Caki2 (cell line): Measurements from ENCODE around the gene GPR15. TPM values are rescaled to one million over a fixed set of nuclear protein-coding genes. Genes with fewer than 3 reads are reported as not detected.

Source experiments
- DNase-seq: peaks from one replicate; pipeline ENCODE4 v3.0.0-alpha.2; 2015; ENCODE audit warnings: low read depth
- in situ Hi-C: cut with HindIII; loops from 2 replicates; pipeline ENCODE4 v1.10.0; 2016; ENCODE audit warnings: low sequenced_read_pairs, low pct_unique_long_range_greater_than_20kb, mixed read lengths
- total RNA-seq: library from RNA; depleted of rRNA; stranded (reverse); fragments of >200 nt; shearing (Covaris generic); gene quantifications from 2 replicates; pipeline ENCODE4 v1.2.3, GENCODE V29; 2014; ENCODE audit warnings: low replicate concordance; rRNA removed

The GPR15 gene
- total RNA-seq: not detected in 2 replicates

DNA sequence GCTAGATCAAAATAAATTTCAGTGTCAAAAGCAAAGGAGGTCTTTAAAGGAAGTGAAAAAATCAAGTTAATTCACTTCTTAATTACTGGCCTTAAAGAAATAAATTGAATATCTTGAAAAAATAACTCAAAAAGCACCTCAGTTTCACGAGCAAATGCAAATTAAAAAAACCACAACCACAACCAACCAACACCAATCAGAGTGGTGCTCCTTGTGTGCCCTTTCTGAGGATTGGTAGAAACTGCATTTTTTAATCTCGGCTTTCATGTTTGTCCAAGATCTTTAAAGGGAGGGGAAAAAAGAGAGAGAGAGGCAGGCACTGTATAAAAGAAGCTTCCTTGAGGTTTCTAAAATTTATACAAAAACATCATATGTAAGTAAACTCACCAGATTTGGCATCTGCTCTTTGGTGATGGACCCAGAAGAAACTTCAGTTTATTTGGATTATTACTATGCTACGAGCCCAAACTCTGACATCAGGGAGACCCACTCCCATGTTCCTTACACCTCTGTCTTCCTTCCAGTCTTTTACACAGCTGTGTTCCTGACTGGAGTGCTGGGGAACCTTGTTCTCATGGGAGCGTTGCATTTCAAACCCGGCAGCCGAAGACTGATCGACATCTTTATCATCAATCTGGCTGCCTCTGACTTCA is at the start of gene GPR15:
Gene GPR15 (plus strand): TSS at position 357 of the 653 bp plus-strand sequence. CDS start 56 bp downstream, at position 413.
- DNase-seq: no peak

DNA sequence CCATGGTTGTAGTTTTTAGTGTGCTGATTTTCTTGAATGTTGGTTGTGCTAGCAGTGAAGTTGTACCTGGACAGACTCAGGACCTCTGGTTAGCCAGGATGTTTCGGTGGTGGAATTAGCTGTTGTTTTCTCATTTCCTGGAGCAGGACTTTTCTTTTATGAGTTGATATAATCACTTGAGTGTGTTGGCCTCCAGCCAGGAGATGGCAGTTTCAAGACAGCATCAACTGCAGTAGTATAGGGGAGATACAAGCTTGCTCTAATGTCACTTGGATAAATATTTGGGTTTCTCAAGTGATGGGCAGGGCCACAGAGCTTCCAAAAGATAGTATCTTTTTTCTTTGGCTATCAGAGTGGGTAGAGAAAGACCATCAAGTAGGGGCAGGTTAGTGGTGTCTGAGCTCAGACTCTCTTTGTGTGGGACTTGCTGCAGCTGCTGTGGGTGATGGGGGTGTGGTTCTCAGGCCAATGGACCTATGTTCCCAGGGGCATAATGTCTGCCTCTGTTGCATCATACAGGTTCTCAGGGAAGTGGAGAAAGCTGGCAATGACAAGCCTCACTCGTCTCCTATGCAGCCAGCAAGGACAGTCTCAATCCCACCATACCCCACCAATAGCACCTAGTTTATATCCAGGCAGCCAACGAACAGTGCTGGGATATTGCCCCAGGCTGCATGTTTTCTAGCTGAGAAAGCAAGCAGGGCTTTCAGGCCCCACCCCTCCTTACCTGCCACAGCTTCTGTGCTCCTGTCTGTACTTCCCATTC is 48.9 kb upstream of the GPR15 start:
- in situ Hi-C loops: no loop called here
- no peak for DNase-seq

More for the DNA sequence above, at the start of gene GPR15:
- in situ Hi-C loops: no loop called here

DNA sequence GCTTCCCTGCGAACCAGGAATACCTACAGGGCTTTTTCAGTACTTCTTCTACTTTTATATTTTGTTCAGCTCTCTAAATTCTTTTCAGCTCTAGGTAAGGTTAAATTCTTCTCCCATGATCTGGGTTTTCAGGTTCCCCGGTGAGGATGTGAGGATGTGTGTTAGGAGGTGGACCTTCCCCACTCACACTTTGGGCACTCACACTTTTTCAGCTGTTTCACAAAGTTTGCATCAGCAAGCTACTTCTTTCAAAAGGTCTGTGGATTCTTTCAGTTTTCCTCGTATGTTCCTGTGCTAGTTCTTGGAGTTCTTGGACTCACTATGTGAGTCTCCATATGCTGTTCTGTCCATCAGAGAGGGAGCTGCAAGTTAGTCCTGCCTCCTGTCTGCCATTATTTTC is 48.2 kb upstream of the GPR15 start:
- in situ Hi-C loops: no loop called here
- DNase-seq: no peak

DNA sequence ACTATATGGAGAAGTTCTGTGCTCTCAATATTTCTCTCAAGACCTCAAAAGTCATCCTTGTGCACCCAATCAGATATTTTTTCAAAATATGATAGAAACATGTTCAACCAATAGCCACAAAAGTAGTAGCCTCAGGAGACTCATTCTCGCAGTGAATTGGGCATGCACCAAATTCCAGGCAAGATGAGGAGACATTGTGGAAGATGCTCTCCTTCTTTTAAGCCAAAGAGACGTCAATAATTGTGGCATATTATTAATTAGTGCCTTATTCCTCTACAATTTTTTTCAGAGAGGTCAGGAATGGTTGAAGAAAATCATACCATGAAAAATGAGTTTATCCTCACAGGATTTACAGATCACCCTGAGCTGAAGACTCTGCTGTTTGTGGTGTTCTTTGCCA is 34.4 kb upstream of the GPR15 start, which contains the start of gene OR5K2:
Gene OR5K2 (plus strand): TSS at position 301 of the 400 bp plus-strand sequence. CDS start 0 bp downstream, at position 301.
- in situ Hi-C loops: no loop called here
- no peak for DNase-seq

DNA sequence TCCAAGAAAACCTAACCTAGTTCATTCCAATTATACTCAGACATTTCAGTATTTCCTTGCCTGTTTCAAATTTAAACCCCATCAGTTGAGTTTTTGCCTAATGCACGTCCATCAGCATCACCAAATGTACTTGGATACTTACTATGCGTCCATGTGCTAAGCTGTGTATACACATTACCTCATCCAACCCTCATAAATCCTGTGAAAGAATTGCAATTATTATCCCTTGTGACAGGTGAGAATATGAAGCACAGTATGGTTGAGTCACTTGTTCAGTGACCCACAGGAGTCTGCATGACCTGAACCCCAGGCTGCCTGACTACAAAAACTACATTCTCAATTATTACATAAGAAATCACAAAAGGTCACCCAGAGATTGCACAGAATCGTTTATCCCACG is 31.8 kb upstream of the GPR15 start:
- in situ Hi-C loops: no loop called here
- DNase-seq: no peak

DNA sequence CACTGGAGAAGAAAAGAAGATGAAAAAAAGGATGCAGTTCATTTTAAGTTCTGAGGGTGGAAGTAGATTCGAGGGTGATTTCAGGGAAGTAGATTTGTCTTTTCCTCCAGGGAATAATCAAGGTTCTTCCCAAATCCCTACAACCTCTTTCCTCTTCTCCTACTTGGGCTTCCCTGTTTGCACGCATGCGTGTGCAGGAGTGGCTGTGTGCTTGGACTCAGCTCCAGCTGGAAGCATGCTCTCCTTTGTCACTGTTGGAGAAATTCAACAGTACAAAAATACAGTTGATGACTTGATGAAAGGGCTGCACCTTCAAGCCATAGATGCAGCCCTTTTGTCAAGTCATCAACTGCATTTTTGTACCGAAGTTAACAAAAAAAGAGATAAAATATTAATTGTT is 30.5 kb upstream of the GPR15 start:
- in situ Hi-C loops: no loop called here
- no peak for DNase-seq

DNA sequence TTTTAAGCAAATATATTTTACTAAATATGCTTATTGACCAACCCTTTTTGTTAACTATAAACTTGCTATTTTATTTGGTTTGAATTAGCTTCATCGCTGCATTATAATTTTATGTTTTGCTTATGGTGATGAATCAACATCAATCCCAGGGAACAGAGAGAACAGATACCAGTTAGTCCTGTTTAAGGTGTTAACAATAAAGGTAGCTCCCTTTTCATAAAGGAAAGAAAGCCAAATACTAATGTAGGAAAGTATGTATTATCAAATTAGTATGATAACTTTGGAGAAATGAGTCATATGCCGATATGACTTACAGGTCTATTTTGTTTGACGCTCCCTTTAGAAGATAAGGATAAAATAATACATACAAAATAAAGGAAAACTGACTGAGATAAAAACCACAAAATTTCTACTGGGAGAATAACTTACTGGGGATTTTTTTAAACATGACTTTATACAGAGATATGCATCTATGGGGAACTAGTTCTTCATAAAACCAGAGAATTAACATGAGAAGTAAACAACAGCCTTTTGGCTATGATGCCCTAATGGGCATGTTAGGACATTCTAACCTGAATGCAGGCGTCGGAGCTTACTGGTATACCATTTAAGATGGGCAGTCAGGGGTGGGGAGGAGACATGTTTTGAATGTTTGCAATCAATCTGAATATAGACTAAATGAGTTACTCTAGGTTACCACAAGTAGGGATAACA is 29.8 kb upstream of the GPR15 start:
- no peak for DNase-seq
- in situ Hi-C loops: no loop called here

DNA sequence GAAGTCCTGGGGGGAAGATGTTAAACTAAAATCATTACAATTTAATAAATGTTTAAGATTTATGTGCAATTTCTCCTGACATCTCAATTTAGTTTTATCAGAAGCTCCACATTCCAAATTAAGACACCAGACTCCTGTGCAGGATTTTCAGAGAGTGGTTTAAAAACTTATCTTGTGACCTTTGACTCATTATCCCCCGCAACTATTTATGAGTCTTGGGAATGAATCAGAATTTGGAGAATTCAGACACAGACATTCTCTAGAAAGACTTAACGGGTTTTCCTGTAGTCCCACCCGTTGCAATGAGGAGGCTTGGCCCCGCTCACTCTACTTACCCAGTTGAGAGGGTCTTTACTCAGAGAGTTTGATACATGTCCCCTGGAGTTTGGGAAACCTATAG is 27.2 kb upstream of the GPR15 start:
- DNase-seq: no peak
- in situ Hi-C loops: no loop called here

DNA sequence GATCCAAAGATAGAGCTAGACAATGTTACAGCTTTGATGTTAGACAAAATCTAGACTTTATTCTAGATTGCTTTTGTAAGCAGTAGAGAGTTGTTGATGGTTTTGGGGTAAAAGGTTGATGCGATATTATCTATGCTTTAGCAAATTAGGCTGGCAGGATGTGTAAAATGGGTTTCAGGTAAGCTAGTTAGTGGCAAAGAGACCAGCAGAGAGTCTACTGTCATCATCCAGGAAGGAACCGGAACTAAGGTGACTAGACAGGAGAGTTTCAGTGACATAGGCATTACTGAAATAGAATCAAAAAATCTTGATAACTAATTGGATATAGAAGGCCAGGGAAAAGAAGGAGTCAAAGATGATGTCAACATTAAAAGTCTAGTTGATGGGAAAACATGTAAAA is 23.2 kb upstream of the GPR15 start:
- no peak for DNase-seq
- in situ Hi-C loops: no loop called here

DNA sequence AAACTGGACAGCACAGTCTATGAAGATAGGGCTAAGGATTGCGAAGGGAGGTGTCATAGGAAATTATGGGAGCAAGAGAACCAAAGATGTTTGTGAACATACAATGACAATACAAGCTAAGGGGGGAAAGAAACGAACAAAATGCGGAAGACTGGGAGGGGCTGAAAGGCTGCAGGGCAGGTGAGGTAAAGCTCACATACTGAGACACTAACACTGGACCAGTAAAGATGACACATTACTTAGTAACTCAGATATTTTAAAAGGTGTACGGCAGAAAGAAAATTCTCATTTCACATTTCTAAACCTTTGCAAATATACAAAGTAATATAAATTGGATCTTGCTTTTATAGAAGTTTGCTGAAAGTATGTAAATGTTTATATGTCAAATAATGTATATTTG is 19.2 kb upstream of the GPR15 start:
- in situ Hi-C loops: no loop called here
- no peak for DNase-seq

DNA sequence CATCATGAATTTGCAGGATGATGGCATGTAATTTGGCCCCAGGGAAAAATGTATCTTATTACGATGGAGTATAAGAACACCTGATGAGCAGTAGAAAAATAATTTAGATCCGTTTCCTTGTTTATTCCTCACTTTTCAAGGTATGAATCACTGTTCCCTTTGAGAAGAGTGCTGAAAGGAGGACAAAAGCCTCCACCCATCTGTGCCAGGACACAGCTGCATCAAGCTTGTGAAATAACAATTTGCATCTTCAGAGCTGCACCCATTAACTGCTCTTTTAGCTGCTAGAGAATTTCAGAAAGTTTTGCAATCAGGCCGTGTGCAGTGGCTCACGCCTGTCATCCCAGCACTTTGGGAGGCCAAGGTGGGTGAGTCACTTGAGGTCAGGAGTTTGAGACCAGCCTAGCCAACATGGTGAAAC is 18.7 kb upstream of the GPR15 start:
- peak; percentile 55 for DNase-seq
- in situ Hi-C loops: no loop called here

DNA sequence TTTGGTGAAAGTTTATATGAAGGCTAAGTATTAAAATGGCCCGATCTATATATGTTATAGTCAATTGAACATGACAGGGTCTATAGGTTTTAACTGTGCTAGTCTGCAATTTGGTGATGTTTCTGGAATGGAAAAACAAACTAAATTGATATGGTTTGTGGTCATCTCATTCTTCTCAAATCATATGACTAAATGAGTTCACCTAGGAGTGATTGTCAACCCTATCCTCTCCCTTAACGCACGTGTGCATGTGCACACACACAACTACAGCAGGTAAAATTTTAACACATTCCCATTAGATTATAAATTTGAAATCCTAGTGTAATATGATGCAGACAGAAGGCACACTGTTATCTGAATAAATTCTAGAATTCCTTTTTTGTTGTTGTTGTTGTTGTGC is 18.0 kb upstream of the GPR15 start:
- DNase-seq: no peak
- in situ Hi-C loops: no loop called here

DNA sequence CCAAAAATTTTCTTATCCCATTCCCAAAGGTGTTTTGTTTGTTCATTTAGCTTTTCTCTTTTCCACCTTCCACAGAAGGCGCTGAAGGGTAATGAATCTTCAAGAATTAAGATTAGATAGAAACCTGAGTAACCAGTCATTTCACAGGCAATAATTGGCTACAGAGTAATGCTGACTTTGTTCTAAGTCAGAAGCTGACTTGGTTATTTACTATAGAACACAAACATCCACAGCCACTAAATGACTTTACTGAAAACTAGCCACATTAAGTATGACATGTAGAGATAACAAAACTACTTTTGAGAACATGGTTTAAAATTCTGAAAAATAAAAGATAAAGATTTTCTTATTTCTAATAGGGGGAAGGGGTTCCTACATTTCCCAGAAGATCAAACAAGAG is 16.8 kb upstream of the GPR15 start:
- in situ Hi-C loops: no loop called here
- no peak for DNase-seq

DNA sequence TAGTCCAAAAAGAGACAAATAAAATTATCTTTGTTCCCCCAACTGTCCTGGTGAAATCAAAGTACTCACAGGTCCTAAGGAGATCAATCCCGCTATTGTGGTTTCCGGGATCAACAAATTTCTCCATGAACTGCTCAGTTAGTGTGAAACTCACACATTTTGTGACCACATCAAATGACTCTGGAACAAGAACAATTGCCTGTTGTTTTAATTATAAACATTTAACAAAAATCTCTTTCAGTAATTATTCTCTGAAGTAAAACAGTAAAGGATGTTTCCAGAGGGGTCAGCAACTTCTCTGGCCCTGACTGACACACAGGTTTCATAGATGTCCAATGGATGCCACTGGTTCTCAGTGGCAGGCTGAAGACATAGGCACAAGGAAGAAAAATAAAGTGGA is 13.0 kb upstream of the GPR15 start:
- no peak for DNase-seq
- in situ Hi-C loops: no loop called here

DNA sequence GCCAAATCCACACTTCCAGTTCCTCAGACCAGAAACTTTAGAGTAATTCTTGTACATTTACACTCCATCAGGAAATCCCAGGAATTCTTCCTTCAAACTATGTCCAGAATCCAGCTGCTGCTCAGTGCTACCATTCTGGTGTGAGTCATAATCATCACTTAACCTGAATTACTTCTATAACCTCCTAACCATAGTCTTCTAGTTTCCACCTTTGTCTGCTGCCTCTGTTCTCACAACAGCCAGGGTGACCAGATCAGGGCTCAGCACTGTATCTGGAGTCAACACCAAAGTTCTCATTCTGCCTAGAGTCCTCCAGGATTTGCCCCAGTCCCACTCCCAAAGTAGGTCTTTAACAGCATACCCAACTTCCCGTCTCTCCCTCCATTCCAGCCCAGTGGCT is 12.4 kb upstream of the GPR15 start:
- in situ Hi-C loops: no loop called here
- DNase-seq: no peak

DNA sequence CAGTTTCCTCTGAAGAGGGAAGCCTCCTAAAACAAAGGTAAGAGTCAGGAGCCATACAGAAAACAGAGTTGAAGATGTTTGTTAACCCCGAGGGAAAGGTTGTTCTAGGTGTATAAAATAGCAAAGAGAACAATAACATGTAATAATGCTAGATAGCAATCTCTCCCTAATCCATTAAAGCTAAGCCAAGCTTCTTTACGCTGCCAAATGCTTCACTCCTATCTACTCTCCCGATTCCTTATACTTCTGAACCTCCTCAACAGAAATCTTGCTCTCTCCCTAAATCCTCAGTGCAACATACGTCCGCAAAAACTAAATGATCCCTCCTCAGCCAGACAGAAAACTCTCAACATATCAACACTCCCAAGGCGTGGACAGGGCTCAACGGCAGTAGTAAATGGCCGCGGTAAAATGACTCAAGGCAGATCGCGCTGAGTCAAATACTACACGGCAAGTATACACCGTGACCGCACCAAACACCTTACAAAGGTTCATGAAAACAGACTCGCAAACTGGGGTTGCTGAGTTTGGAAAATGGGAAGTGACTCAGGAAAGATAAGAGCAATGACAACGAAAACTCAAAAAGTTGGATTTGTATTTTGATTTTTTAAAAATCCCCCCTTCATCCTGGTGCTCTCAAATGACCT is 9.8 kb upstream of the GPR15 start:
- in situ Hi-C loops: no loop called here
- DNase-seq: peak; percentile 46

DNA sequence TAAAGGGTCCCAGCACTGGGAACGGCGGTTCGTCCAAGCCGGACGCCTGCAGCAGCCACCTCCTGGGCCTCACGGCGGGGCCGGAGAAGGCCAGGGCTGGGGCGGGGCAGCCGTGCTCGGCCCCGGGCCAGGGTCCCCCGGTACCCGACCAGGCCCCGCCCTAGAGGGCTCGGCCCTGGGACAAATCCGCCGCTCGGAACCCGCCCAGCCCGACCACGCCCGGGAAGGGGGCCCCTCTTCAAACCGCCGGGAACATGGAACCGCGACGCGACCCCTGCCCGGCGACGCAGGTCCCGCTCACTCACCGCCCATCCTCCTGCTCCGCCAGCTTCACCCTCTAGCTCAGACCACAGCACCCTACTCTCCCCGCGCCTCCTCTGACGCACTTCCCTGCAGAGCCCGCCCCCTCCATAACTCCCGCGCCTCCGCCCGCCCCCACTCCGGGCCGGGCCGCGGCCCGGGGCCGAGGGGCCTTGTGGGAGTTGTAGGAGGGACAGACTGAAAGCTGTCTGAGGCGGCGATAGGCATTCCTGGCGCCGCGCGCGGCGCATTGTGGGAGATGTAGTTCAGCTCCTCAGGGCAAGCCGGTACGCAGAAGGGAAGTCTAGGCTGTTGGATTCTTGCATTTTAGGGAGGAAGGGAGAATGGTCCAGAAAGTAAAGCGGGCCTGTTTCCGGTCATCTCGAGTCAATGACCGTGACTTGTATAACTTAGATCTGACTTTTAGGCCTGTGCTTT is 9.1 kb upstream of the GPR15 start, which contains the start of gene CLDND1:
Gene CLDND1 (minus strand): TSS at position 359 of the 738 bp plus-strand sequence. CDS start 1,478 bp downstream, outside the sequence.
- in situ Hi-C loops: no loop called here

DNA sequence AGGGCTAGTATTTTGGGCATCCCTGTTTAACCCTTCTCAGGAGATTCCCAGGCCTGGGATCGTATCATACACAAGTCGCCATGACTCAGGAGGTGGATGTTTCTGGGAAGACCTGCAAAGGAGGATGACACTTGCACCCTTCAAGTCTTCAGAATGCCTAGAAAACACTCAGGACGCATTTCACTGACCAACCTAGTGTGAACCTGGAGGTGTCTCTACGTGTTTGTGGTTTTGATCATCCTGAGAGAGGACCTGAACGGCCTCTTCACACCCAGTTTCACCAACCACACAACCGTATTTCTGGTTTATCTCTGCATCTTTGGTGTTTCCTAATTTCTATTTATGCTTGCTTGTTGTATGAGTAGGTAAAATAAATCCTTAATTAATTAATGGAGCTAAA is 6.3 kb upstream of the GPR15 start:
- DNase-seq: no peak
- in situ Hi-C loops: no loop called here

More for the DNA sequence above, 9.1 kb upstream of the GPR15 start, which contains the start of gene CLDND1:
- peak; percentile 86 for DNase-seq
